Measurements from ENCODE around the gene KCNK18. TPM values are rescaled to one million over a fixed set of nuclear protein-coding genes. Genes with fewer than 3 reads are reported as not detected.

KCNK18 gene
- total RNA-seq, 1 donor from 2014 or later = not detected

DNA sequence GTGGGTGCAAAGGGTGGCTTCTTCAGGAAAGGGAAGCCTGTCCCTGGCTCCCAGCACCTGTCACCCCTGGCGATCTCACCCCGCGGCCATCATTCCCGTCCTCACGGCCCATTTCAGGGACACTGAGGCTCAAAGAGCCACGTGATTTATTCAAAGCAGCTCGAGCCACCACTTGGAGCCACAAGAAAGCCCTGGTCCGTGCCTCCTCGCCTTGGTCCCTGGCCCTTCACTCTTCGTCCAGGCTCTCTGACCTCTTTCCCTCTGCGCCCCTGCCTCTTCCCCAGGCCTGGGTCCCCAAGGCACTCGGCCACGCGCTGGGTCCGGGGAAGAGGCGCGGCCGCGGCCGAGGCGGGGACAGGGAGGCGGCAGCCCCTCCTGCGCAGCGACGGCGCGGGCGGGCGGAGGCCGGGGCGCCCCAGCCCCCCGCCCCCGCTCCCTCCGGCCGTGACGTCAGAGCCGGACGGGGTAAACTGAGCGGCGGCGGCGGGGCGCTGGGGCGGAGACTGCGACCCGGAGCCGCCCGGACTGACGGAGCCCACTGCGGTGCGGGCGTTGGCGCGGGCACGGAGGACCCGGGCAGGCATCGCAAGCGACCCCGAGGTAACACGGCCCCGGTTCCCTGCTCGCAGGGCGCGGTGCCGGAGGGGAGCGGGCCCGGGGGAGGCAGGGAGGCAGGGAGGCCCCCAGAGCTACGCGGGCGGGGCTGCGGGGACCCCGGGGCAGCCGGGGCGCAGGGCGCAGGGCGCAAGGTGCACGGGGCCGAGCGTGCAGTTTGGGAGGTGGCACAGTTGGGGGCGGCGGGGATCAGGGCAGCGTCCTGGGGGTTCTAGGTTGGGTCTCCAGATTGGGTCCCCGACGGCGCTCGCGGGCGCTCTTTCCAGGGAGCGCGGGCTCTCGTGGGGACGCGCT, 43.6 kb downstream of the KCNK18 start, which contains the start of gene SLC18A2:
Gene SLC18A2 (plus strand): TSS at position 494 of the 909 bp plus-strand sequence. CDS start 580 bp downstream, outside the sequence.
- no peaks in the 10 kb centered on the region for H3K36me3 ChIP-seq (ENCODE audit: insufficient read depth, low read length)
- peaks cover 82% of the 10 kb centered on the region for H3K27me3 Mint-ChIP-seq (ENCODE audit: low read depth, unreplicated experiment)
- no peaks in the 10 kb centered on the region for H3K4me1 ChIP-seq (ENCODE audit: insufficient read depth, low read length)
- no peak within 1 kb of the TSS for H3K9ac ChIP-seq (ENCODE audit: low read length)
- DNase-seq (ENCODE audit: low read depth) (no peak), FAIRE-seq (no peak)
- H3K36me3 Mint-ChIP-seq (ENCODE audit: low read depth, unreplicated experiment) = no peaks in the 10 kb centered on the region
- no peaks in the 10 kb centered on the region for H4K20me1 ChIP-seq (ENCODE audit: insufficient read depth, low read length)
- H2AFZ ChIP-seq (ENCODE audit: low read depth, low read length) = peak within 1 kb of the TSS; percentile 34
- peaks cover 32% of the 10 kb centered on the region for H3K27me3 ChIP-seq (ENCODE audit: insufficient read depth, low read length)
- H3K4me2 ChIP-seq (ENCODE audit: low read length) = peak within 1 kb of the TSS; percentile 54
- TF ChIP-seq, protein P1, sequence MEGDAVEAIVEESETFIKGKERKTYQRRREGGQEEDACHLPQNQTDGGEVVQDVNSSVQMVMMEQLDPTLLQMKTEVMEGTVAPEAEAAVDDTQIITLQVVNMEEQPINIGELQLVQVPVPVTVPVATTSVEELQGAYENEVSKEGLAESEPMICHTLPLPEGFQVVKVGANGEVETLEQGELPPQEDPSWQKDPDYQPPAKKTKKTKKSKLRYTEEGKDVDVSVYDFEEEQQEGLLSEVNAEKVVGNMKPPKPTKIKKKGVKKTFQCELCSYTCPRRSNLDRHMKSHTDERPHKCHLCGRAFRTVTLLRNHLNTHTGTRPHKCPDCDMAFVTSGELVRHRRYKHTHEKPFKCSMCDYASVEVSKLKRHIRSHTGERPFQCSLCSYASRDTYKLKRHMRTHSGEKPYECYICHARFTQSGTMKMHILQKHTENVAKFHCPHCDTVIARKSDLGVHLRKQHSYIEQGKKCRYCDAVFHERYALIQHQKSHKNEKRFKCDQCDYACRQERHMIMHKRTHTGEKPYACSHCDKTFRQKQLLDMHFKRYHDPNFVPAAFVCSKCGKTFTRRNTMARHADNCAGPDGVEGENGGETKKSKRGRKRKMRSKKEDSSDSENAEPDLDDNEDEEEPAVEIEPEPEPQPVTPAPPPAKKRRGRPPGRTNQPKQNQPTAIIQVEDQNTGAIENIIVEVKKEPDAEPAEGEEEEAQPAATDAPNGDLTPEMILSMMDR (IDR thresholded peaks at IDR 0.05; ENCODE audit: insufficient read depth, low read depth, low read length) = no peak
- TF ChIP-seq EZH2 (IDR thresholded peaks at IDR 0.05; ENCODE audit: insufficient read depth, low read length) = peak; percentile 80
- H3K27ac ChIP-seq (ENCODE audit: low read depth, low read length) = no peak within 1 kb of the TSS
- peaks cover 2% of the 10 kb centered on the region for H3K9me3 Mint-ChIP-seq (ENCODE audit: unreplicated experiment)
- peak within 1 kb of the TSS; percentile 45 for H3K4me3 Mint-ChIP-seq (ENCODE audit: unreplicated experiment)
- H3K4me1 Mint-ChIP-seq (ENCODE audit: low read depth, unreplicated experiment) = peaks cover 2% of the 10 kb centered on the region
- H3K9me3 ChIP-seq (ENCODE audit: insufficient read depth, low read depth, low read length) = no peaks in the 10 kb centered on the region
- no peaks in the 10 kb centered on the region for H3K79me2 ChIP-seq (ENCODE audit: insufficient read depth, low read length)
- H3K4me3 ChIP-seq (ENCODE audit: insufficient read depth, low read depth, low read length) = no peak within 1 kb of the TSS
- H3K27ac Mint-ChIP-seq (ENCODE audit: unreplicated experiment) = no peak within 1 kb of the TSS

DNA sequence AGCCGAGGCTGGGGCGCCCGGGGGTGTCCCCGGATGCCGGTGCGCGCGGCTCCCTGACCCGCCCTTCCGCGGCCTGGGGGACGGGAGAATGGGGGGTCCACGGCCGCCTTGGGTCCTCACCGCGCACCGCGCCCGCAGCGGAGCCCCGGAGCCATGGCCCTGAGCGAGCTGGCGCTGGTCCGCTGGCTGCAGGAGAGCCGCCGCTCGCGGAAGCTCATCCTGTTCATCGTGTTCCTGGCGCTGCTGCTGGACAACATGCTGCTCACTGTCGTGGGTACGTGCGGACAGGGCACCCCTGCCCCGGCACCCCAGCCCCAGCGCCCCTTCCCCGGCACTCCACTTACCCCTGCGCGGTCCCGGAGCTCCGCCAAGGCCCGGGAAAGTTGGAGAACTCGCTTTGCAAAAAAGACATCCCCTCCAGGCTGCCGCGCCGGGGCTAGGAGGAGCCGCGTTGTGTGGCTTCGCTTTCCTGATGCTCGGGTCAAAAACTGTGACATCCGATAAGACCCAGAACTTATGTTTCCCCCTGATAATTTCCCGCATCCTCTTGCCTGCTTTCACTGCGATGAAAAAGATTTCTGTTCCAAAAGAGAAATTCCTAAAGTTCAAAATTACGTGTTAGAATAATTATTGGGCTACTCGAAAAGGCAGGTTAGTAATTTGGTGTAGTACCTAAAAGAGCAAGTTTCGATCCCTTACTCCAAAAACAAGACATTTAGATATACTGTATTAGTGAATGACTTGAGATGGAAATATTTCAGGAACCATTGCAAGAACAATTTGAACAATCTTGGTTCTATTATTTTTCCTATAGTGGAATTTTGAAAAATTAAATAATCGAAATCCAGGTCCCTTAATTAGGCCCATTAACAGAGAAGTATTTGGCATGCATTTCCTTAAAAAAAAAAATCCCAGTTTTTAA, 44.5 kb downstream of the KCNK18 start:
- no peaks in the 10 kb centered on the region for H3K36me3 ChIP-seq (ENCODE audit: insufficient read depth, low read length)
- H3K27me3 ChIP-seq (ENCODE audit: insufficient read depth, low read length) = peaks cover 26% of the 10 kb centered on the region
- H3K27ac Mint-ChIP-seq (ENCODE audit: unreplicated experiment) = no peak overlapping the region
- H3K4me2 ChIP-seq (ENCODE audit: low read length) = peak overlapping the region; percentile 54
- H3K4me1 ChIP-seq (ENCODE audit: insufficient read depth, low read length) = no peaks in the 10 kb centered on the region
- H3K79me2 ChIP-seq (ENCODE audit: insufficient read depth, low read length) = no peaks in the 10 kb centered on the region
- H3K27me3 Mint-ChIP-seq (ENCODE audit: low read depth, unreplicated experiment) = peaks cover 76% of the 10 kb centered on the region
- H3K4me3 ChIP-seq (ENCODE audit: insufficient read depth, low read depth, low read length) = no peak overlapping the region
- no peak overlapping the region for H2AFZ ChIP-seq (ENCODE audit: low read depth, low read length)
- H4K20me1 ChIP-seq (ENCODE audit: insufficient read depth, low read length) = no peaks in the 10 kb centered on the region
- DNase-seq (ENCODE audit: low read depth) (no peak), FAIRE-seq (no peak)
- H3K9me3 ChIP-seq (ENCODE audit: insufficient read depth, low read depth, low read length) = no peaks in the 10 kb centered on the region
- peak; percentile 66 for TF ChIP-seq EZH2 (IDR thresholded peaks at IDR 0.05; ENCODE audit: insufficient read depth, low read length)
- TF ChIP-seq, protein P1 (IDR thresholded peaks at IDR 0.05; ENCODE audit: insufficient read depth, low read depth, low read length) = no peak
- H3K27ac ChIP-seq (ENCODE audit: low read depth, low read length) = no peak overlapping the region
- H3K36me3 Mint-ChIP-seq (ENCODE audit: low read depth, unreplicated experiment) = no peaks in the 10 kb centered on the region
- H3K4me3 Mint-ChIP-seq (ENCODE audit: unreplicated experiment) = peak overlapping the region; percentile 18
- H3K9ac ChIP-seq (ENCODE audit: low read length) = no peak overlapping the region
- peaks cover under 1% of the 10 kb centered on the region for H3K9me3 Mint-ChIP-seq (ENCODE audit: unreplicated experiment)
- peaks cover 2% of the 10 kb centered on the region for H3K4me1 Mint-ChIP-seq (ENCODE audit: low read depth, unreplicated experiment)

Data from astrocyte (in vitro differentiated cells and primary cell).